Epithelial cell of proximal tubule (primary cell): ENCODE data around the gene ADARB1. TPM values are rescaled to one million over a fixed set of nuclear protein-coding genes. Genes with fewer than 3 reads are reported as not detected.
A peak's percentile ranks its signal among the peaks of the same experiment; 100 is the strongest.

Experiments
- DNase-seq: peaks from one replicate; pipeline ENCODE4 v3.0.0-alpha.2; 2011; ENCODE audit warnings: low read depth
- H3K4me3 ChIP-seq: 2 replicates; pipeline ENCODE4 v1.5.1; 2011; ENCODE audit warnings: low read depth, mild to moderate bottlenecking, low read length
- total RNA-seq: library from RNA; depleted of rRNA; stranded (reverse); fragments of >200 nt; gene quantifications from 2 replicates; pipeline ENCODE4 v1.2.3, GENCODE V29; 2015
- TF ChIP-seq, protein P1 (sequence below): conservative IDR thresholded peaks from 2 replicates; pipeline ENCODE4 v1.5.1; 2012; ENCODE audit warnings: low read depth, mild to moderate bottlenecking, low read length

ADARB1 gene
- total RNA-seq, 1 donor from 2014 or later, result 2.2 TPM

DNA sequence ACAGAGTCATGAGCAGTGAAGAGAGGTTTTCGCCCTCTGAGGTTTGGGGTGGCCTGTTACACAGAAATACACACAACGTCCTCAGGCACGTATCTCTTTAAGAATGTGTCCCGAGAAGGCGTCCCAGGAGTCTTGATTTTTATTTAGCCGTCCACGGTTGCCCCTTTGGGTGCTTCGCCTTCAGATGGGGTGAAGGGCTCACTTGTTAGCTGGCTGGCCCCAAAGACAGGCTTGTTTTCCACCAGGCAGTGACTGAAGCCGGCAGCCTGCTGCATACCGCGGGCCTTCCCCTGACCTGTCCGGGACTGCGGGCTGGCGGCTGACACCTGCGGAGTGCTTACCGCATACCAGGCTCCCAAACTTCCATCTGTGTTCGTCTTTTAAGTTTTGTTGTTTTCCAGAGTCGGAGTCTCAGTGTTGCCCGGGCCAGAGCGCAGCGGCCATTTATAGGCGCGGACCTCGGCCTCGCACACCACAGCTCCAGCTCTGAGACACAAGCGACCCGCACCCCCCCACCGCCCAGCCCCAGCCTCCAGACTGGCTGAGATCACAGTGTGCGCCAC lies 1.6 kb upstream of the ADARB1 start:
- no peak overlapping the region for H3K4me3 ChIP-seq
- no peak for DNase-seq
- TF ChIP-seq, protein P1, sequence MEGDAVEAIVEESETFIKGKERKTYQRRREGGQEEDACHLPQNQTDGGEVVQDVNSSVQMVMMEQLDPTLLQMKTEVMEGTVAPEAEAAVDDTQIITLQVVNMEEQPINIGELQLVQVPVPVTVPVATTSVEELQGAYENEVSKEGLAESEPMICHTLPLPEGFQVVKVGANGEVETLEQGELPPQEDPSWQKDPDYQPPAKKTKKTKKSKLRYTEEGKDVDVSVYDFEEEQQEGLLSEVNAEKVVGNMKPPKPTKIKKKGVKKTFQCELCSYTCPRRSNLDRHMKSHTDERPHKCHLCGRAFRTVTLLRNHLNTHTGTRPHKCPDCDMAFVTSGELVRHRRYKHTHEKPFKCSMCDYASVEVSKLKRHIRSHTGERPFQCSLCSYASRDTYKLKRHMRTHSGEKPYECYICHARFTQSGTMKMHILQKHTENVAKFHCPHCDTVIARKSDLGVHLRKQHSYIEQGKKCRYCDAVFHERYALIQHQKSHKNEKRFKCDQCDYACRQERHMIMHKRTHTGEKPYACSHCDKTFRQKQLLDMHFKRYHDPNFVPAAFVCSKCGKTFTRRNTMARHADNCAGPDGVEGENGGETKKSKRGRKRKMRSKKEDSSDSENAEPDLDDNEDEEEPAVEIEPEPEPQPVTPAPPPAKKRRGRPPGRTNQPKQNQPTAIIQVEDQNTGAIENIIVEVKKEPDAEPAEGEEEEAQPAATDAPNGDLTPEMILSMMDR, result no peak

DNA sequence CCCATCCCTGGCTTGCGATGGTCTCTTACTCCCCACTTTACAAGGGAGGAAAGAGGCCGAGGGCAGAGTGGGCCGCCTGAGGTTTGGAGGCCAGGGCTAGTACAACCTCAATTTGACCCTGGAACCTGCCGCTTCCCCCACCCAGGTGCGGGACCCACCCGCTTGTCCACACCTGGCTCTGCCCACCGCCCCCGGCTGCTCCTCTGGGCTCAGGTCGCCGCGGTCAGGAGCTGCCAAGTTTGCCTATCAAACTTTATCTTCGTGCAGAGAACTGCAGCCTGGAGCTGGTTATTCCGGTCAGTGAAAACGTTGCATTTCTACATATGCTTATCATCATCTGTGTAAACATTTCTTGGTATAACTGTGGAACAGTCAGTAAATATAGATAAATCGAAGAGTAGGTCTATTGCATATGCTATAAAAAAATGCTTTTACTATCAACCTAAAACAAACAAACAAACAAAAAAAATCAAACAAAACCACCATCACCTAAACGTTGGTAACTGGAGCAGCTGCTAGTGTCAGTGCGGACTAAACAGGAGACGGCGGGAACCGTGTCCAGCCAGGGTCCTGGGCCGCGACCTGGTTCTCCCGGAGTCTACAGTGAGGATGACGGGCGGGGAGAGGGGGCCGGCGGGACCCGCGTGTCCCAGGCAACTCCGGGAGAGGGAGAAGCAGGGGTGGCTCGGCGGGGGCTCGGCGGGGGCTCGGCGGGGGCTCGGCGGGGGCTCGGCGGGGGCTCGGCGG lies 906 bp upstream of the ADARB1 start:
- no peak for DNase-seq
- H3K4me3 ChIP-seq, result peak overlapping the region; percentile 69
- TF ChIP-seq, protein P1, result no peak

DNA sequence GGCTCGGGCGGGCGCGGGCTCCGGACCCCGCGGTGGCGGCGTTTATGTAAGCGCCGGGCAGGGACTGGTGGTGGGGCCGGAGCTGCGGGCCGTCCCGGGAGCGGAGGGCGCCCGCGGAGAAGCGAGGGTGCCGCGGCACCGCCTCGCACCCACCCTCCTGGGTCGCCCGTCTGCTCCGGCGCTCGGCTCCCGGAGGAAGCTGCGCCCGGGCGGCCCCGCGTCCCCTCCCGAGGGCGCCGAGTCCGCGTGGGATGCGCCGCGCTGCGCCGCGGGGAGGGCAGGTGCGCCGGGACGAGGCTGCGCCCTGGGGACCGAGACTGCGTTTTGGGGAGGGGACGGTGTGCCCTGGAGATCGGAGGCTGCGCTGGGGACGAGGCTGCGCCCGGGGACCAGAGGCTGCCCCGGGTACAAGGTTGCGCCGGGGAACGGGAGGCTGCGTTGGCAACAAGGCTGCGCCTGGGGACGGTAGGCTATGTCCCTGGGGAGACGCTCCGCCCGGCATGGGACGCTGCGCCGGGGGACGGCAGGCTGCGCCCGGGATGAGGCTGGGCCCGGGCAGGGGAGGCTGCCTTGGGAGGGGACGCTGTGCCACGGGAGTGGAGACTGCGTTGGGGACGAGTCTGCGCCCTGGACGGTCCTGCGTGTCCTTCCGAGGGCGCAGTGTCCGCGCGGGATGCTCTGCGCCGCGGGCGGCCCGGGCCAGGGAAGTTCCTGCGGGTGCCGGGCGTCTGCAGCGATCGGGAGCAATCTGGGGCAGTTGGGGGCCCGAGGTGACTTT lies 627 bp downstream of the ADARB1 start:
- H3K4me3 ChIP-seq, result peak overlapping the region; percentile 64
- TF ChIP-seq, protein P1, result no peak
- DNase-seq, result no peak

DNA sequence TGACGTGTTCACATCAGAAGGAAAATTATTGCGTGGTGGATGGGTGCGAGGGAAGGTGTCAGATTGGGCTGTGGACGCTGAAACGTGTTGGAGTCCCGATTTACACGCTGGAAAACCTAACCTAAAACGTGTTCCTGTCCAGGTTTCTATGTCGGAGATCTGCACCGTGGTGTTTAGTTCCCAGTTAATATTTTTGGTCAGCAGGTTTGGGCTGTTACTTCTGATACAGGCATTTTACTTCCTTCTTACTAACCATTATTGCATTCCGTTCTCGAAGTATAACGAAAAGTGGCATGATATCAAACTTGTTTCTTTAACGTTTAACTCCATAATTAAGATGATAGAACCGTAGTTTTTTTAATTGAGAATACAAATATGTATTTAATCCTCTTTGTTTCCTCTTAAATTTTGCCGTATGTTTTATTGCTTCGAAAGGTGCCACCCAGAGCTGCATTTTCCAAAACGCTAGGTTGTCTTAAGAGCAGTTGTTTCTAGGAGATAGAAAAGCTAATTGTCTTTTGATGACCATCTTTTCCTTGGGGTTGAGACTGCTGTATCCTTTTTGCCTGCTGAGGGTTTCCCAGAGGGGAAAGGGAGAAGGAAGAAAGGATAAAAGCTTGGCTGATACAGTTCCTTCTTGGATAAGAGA lies 1.3 kb downstream of the ADARB1 start:
- TF ChIP-seq, protein P1, result no peak
- H3K4me3 ChIP-seq, result peak overlapping the region; percentile 64
- no peak for DNase-seq

DNA sequence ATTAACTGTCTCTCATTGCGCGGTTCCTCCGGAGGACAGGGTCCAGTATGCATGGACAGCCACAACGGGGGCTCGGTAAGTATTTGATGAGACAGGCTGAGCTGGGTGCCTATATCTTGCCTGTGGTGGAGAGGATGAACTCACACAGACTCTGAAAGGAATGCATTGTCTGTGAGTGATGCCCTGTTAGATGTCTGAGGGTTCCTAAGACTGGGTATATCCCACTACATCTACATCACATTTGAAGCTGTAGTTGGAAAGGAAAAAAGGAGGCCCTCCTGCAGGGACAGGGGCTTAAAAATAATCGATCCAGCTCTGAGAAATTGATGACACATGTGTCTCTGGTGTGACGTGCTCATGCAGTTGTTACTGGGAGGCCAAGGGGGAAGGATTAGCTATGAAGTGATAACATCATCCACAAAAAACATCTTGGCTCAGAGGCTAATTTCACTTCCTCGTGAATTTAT lies 1.9 kb downstream of the ADARB1 start:
- no peak overlapping the region for H3K4me3 ChIP-seq
- TF ChIP-seq, protein P1, result no peak
- no peak for DNase-seq

DNA sequence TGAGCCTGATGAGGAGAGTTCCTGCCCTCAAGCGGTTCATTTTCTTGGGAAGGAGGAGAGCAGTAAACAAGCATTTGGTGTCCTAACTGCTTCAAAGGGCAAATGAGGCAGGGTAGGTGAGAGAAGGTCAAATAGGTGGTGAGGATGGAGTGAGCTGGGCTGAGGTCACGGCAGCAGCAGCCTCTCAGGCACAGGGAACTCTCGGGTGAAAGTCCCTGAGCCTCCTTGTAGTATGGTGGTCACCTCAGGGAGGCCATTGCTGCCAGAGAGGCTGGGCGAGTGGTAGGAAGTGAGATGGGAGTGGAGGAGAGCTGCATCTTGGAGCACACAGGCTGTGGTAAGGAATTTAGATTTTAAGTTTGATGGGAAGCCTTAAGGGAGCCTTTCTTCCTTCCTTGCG lies 4.0 kb downstream of the ADARB1 start:
- TF ChIP-seq, protein P1, result no peak
- no peak overlapping the region for H3K4me3 ChIP-seq

More for the DNA sequence above, 4.0 kb downstream of the ADARB1 start:
- DNase-seq, result no peak
